Panc1 (cell line): ENCODE data around the gene RNASEH2A. TPM values are rescaled to one million over a fixed set of nuclear protein-coding genes. Genes with fewer than 3 reads are reported as not detected.

ENCODE experiments used
- ATAC-seq: fragments of 200-7000 bp; cut with Tn5 transposase; 2 replicates; pipeline ENCODE4 v1.9.1; 2020; ENCODE audit warnings: mild to moderate bottlenecking, moderate library complexity
- BruUV-seq: library from RNA; stranded (reverse); fragments of 400-500 nt; replicated peaks from 2 replicates; lab custom pipeline; 2021; lab: Mats Ljungman, UMichigan
- CTCF ChIA-PET: fragments of 300-600 bp; sonication (Branson Sonifier 250); formaldehyde crosslinking; loops from one replicate; lab custom pipeline; 2022; ENCODE audit warnings: antibody characterized with exemption; lab: Charles Lee
- POLR2A ChIA-PET: fragments of 300-600 bp; sonication (Branson Sonifier 250); formaldehyde crosslinking; loops from one replicate; lab custom pipeline; 2022; ENCODE audit warnings: antibody characterized with exemption; lab: Charles Lee
- DNase-seq: peaks from one replicate; pipeline ENCODE4 v3.0.0-alpha.2; 2010; ENCODE audit warnings: low read depth, low spot score
- H3K27ac ChIP-seq: 2 replicates; pipeline ENCODE4 v1.5.1; 2011; ENCODE audit warnings: mild to moderate bottlenecking, low read length, inconsistent platforms
- H3K27me3 ChIP-seq: fragments of 200-500 bp; sonication (Bioruptor generic); 2 replicates; pipeline ENCODE4 v1.6.0; 2014; ENCODE audit warnings: low read length, inconsistent platforms; ENCODE audit not compliant: control insufficient read depth, insufficient read depth
- H3K36me3 ChIP-seq: fragments of 200-500 bp; sonication (Bioruptor generic); 2 replicates; pipeline ENCODE4 v1.5.1; 2014; ENCODE audit warnings: inconsistent platforms, mild to moderate bottlenecking, low read length, moderate library complexity; ENCODE audit not compliant: control insufficient read depth, insufficient read depth
- H3K4me1 ChIP-seq: 2 replicates; pipeline ENCODE4 v1.5.1; 2011; ENCODE audit warnings: inconsistent platforms, mild to moderate bottlenecking, low read length, moderate library complexity; ENCODE audit not compliant: control insufficient read depth, insufficient read depth
- H3K4me3 ChIP-seq, 2 experiments: 2 replicates each; pipeline ENCODE4 v1.5.1; 2011 to 2012; ENCODE audit warnings: low read depth in 2 of 2, low read length in 2 of 2, mild to moderate bottlenecking in 2 of 2, inconsistent platforms in 1 of 2, moderate library complexity in 1 of 2
- H3K9me3 ChIP-seq: fragments of 200-500 bp; sonication (Bioruptor generic); 2 replicates; pipeline ENCODE4 v1.5.1; 2014; ENCODE audit warnings: low read depth, mild to moderate bottlenecking, inconsistent platforms, low read length, moderate library complexity; ENCODE audit not compliant: control insufficient read depth, insufficient read depth
- CTCF ChIP-seq: fragments of 450-650 bp; IDR thresholded peaks from 2 replicates; pipeline ENCODE4 v1.5.1; 2017; ENCODE audit warnings: mild to moderate bottlenecking
- POLR2AphosphoS5 ChIP-seq: IDR thresholded peaks from 2 replicates; pipeline ENCODE4 v1.6.1; 2012; ENCODE audit warnings: mild to moderate bottlenecking, low read depth, low read length, moderate library complexity
- REST ChIP-seq, 2 experiments: IDR thresholded peaks; 2 replicates each; pipeline ENCODE4 v1.6.1; 2011 to 2012; ENCODE audit warnings: low read depth in 2 of 2, control low read depth in 1 of 2, low read length in 1 of 2, mild to moderate bottlenecking in 1 of 2, moderate library complexity in 1 of 2; ENCODE audit not compliant: insufficient read depth in 1 of 2
- SIN3A ChIP-seq: IDR thresholded peaks from 2 replicates; pipeline ENCODE4 v1.6.1; 2012; ENCODE audit warnings: low read depth, mild to moderate bottlenecking, low read length, moderate library complexity, borderline replicate concordance; ENCODE audit not compliant: insufficient read depth
- TCF7L2 ChIP-seq: IDR thresholded peaks from 2 replicates; pipeline ENCODE4 v1.6.1; 2011; ENCODE audit warnings: mild to moderate bottlenecking, low read depth, low read length, inconsistent platforms
- in situ Hi-C: cut with HindIII; loops from 2 replicates; pipeline ENCODE4 v1.10.0; 2016; ENCODE audit warnings: low sequenced_read_pairs, low pct_unique_long_range_greater_than_20kb
- intact Hi-C: fragments of 100-400 bp; cut with micrococcal nuclease; formaldehyde crosslinking; loops from one replicate; pipeline ENCODE4 v1.10.0; 2022; ENCODE audit not compliant: unreplicated experiment
- total RNA-seq: library from RNA; stranded (reverse); gene quantifications from one replicate; pipeline ENCODE4 v1.2.1, GENCODE V29; 2021; ENCODE audit not compliant: unreplicated experiment

The RNASEH2A gene
- total RNA-seq, 1 experiment from 2014 or later, result 44.9 TPM

- in situ Hi-C loops (no loop called here), intact Hi-C loops (no loop called here)
- no TSS peak for BruUV-seq
- no peaks in the 10 kb centered on the region for H3K36me3 ChIP-seq
- ATAC-seq (peak; percentile 54), DNase-seq (no peak)
- H3K9me3 ChIP-seq, result no peaks in the 10 kb centered on the region
- ChIA-PET POLR2A (interaction anchor here (0.5 to 0.6 kb wide), 2 partner anchors 9 to 12 kb away, joined by 3 to 7 read pairs; partner anchors contain the start of gene JUNB), CTCF (interaction anchor here (0.8 kb wide), 1 partner anchor 19 kb away, joined by 4 read pairs; no protein-coding TSS in a partner anchor)
- peak overlapping the region; percentile 45 to 47 for H3K4me3 ChIP-seq
- H3K27ac ChIP-seq, result peak overlapping the region; percentile 77
- no peaks in the 10 kb centered on the region for H3K27me3 ChIP-seq
- TF ChIP-seq SIN3A (0 out of 2 replicates have a peak, but pooled peaks have one; percentile 32), TCF7L2 (no peak), REST (IDR thresholded peaks at IDR 0.05; ENCODE audit: insufficient read depth in 1 of 2, low read depth in 2 of 2, low read length in 1 of 2) (no peak), POLR2AphosphoS5 (peak; percentile 40; the same call in 1 of the 2 replicates), CTCF (no peak)
- H3K4me1 ChIP-seq, result peaks cover 51% of the 10 kb centered on the region
Observed at GRCh38 chr19:12782424-12783290, 23.7 kb upstream of the RNASEH2A start.

GRCh38 chr19:12783291-12783848, 23.0 kb upstream of the RNASEH2A start:
- Histone ChIP-seq H3K4me3 (peak overlapping the region; percentile 45 to 47; a peak in 2 of 4 replicates), H3K36me3 (no peaks in the 10 kb centered on the region), H3K9me3 (no peaks in the 10 kb centered on the region), H3K27me3 (no peaks in the 10 kb centered on the region), H3K4me1 (peaks cover 58% of the 10 kb centered on the region), H3K27ac (peak overlapping the region; percentile 79)
- ChIA-PET CTCF (no interaction called here), POLR2A (interaction anchor here (0.5 to 0.6 kb wide), 2 partner anchors 8 kb away, joined by 3 to 4 read pairs; partner anchors contain the start of gene JUNB)
- no TSS peak for BruUV-seq
- in situ Hi-C loops (no loop called here), intact Hi-C loops (no loop called here)
- TF ChIP-seq TCF7L2 (no peak), CTCF (no peak), POLR2AphosphoS5 (no peak), SIN3A (no peak), REST (IDR thresholded peaks at IDR 0.05; ENCODE audit: insufficient read depth in 1 of 2, low read depth in 2 of 2, low read length in 1 of 2) (no peak)
- DNase-seq (no peak), ATAC-seq (no peak)
